ENCODE results near the gene SULT1E1.

DNA sequence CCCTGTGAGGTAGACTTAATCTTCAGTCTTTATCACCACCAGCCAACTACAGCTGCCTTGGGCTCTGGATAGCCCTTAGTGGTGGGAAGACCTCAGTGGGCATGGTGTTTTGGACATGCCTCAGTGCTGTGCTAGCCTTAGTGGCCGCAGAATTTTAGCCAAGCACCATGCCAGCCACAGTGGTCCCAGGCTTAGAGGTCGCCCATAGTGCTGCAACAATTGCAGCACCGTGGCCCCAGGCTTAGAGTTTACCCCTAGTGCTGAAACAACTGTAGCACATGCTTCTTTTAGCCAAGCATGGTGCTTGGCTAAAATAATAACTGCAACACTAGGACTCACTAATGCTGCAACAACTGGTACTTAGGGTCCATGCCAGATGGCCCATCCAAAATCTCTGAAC is 60.6 kb downstream of the SULT1E1 start:
- TF ChIP-seq CTCF (IDR thresholded peaks at IDR 0.05; ENCODE audit: low read depth, low read length, missing input control), result no peak
- TF ChIP-seq RAD21 (IDR thresholded peaks at IDR 0.05), result no peak
- TF ChIP-seq SP1 (IDR thresholded peaks at IDR 0.05), result no peak
- TF ChIP-seq GABPA (IDR thresholded peaks at IDR 0.05 in 1 of 2, conservative IDR thresholded peaks at IDR 0.05 in 1 of 2), result no peak
- TF ChIP-seq, protein P1, sequence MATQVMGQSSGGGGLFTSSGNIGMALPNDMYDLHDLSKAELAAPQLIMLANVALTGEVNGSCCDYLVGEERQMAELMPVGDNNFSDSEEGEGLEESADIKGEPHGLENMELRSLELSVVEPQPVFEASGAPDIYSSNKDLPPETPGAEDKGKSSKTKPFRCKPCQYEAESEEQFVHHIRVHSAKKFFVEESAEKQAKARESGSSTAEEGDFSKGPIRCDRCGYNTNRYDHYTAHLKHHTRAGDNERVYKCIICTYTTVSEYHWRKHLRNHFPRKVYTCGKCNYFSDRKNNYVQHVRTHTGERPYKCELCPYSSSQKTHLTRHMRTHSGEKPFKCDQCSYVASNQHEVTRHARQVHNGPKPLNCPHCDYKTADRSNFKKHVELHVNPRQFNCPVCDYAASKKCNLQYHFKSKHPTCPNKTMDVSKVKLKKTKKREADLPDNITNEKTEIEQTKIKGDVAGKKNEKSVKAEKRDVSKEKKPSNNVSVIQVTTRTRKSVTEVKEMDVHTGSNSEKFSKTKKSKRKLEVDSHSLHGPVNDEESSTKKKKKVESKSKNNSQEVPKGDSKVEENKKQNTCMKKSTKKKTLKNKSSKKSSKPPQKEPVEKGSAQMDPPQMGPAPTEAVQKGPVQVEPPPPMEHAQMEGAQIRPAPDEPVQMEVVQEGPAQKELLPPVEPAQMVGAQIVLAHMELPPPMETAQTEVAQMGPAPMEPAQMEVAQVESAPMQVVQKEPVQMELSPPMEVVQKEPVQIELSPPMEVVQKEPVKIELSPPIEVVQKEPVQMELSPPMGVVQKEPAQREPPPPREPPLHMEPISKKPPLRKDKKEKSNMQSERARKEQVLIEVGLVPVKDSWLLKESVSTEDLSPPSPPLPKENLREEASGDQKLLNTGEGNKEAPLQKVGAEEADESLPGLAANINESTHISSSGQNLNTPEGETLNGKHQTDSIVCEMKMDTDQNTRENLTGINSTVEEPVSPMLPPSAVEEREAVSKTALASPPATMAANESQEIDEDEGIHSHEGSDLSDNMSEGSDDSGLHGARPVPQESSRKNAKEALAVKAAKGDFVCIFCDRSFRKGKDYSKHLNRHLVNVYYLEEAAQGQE (IDR thresholded peaks at IDR 0.05), result no peak
- no peak for TF ChIP-seq TAF1 (conservative IDR thresholded peaks at IDR 0.05)
- TF ChIP-seq, protein P2, sequence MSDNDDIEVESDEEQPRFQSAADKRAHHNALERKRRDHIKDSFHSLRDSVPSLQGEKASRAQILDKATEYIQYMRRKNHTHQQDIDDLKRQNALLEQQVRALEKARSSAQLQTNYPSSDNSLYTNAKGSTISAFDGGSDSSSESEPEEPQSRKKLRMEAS (IDR thresholded peaks at IDR 0.05), result no peak
- TF ChIP-seq EGR1 (IDR thresholded peaks at IDR 0.05; ENCODE audit: low read depth in 2 of 2), result no peak
- TF ChIP-seq FOXA2 (IDR thresholded peaks at IDR 0.05), result no peak
